ENCODE measurements around the gene RTTN.

The RTTN gene

GRCh38 chr18:69998523-69998987, 206.9 kb downstream of the RTTN start:
- Histone ChIP-seq H3K36me3 (ENCODE audit: control insufficient read depth in 1 of 2, insufficient read depth in 2 of 2, low read length in 2 of 2) (peaks cover 0 to 13% of the 10 kb centered on the region in 2 donors), H3K27me3 (ENCODE audit: low read depth, low read length) (no peaks in the 10 kb centered on the region), H3K9me3 (ENCODE audit: control insufficient read depth in 1 of 2, low read length in 2 of 2) (no peaks in the 10 kb centered on the region), H3K4me1 (ENCODE audit: control insufficient read depth in 1 of 2, insufficient read depth in 2 of 2, low read length in 2 of 2) (no peaks in the 10 kb centered on the region), H3K4me3 (ENCODE audit: low read depth in 1 of 2, low read length in 2 of 2) (no peak overlapping the region), H3K27ac (ENCODE audit: low read length) (no peak overlapping the region)

- no peak overlapping the region for H3K27ac ChIP-seq (ENCODE audit: low read length)
- no peak overlapping the region for H3K4me3 ChIP-seq (ENCODE audit: low read depth in 1 of 2, low read length in 2 of 2)
- H3K27me3 ChIP-seq (ENCODE audit: low read depth, low read length), result no peaks in the 10 kb centered on the region
- H3K9me3 ChIP-seq (ENCODE audit: control insufficient read depth in 1 of 2, low read length in 2 of 2), result peaks cover 0 to 3% of the 10 kb centered on the region in 2 donors
- peaks cover 0 to 20% of the 10 kb centered on the region in 2 donors for H3K36me3 ChIP-seq (ENCODE audit: control insufficient read depth in 1 of 2, insufficient read depth in 2 of 2, low read length in 2 of 2)
- H3K4me1 ChIP-seq (ENCODE audit: control insufficient read depth in 1 of 2, insufficient read depth in 2 of 2, low read length in 2 of 2), result no peaks in the 10 kb centered on the region
Observed at GRCh38 chr18:69996951-69997798, 208.3 kb downstream of the RTTN start.

- Histone ChIP-seq H3K4me1 (ENCODE audit: control insufficient read depth in 1 of 2, insufficient read depth in 2 of 2, low read length in 2 of 2) (no peaks in the 10 kb centered on the region), H3K4me3 (ENCODE audit: low read depth in 1 of 2, low read length in 2 of 2) (no peak overlapping the region), H3K36me3 (ENCODE audit: control insufficient read depth in 1 of 2, insufficient read depth in 2 of 2, low read length in 2 of 2) (peaks cover 0 to 17% of the 10 kb centered on the region in 2 donors), H3K27me3 (ENCODE audit: low read depth, low read length) (no peaks in the 10 kb centered on the region), H3K9me3 (ENCODE audit: control insufficient read depth in 1 of 2, low read length in 2 of 2) (peaks cover 0 to 3% of the 10 kb centered on the region in 2 donors), H3K27ac (ENCODE audit: low read length) (no peak overlapping the region)
Observed at GRCh38 chr18:69996417-69996816, 209.1 kb downstream of the RTTN start.

- Histone ChIP-seq H3K36me3 (ENCODE audit: control insufficient read depth in 1 of 2, insufficient read depth in 2 of 2, low read length in 2 of 2) (peaks cover 0 to 16% of the 10 kb centered on the region in 2 donors), H3K27me3 (ENCODE audit: low read depth, low read length) (no peaks in the 10 kb centered on the region), H3K9me3 (ENCODE audit: control insufficient read depth in 1 of 2, low read length in 2 of 2) (peaks cover 0 to 3% of the 10 kb centered on the region in 2 donors), H3K27ac (ENCODE audit: low read length) (no peak overlapping the region), H3K4me3 (ENCODE audit: low read depth in 1 of 2, low read length in 2 of 2) (no peak overlapping the region), H3K4me1 (ENCODE audit: control insufficient read depth in 1 of 2, insufficient read depth in 2 of 2, low read length in 2 of 2) (no peaks in the 10 kb centered on the region)
Observed at GRCh38 chr18:69995774-69996173, 209.7 kb downstream of the RTTN start.

- H3K36me3 ChIP-seq (ENCODE audit: control insufficient read depth in 1 of 2, insufficient read depth in 2 of 2, low read length in 2 of 2), result peaks cover 0 to 14% of the 10 kb centered on the region in 2 donors
- H3K27ac ChIP-seq (ENCODE audit: low read length), result no peak overlapping the region
- H3K9me3 ChIP-seq (ENCODE audit: control insufficient read depth in 1 of 2, low read length in 2 of 2), result peaks cover 0 to 5% of the 10 kb centered on the region in 2 donors
- H3K4me1 ChIP-seq (ENCODE audit: control insufficient read depth in 1 of 2, insufficient read depth in 2 of 2, low read length in 2 of 2), result no peaks in the 10 kb centered on the region
- H3K27me3 ChIP-seq (ENCODE audit: low read depth, low read length), result no peaks in the 10 kb centered on the region
- H3K4me3 ChIP-seq (ENCODE audit: low read depth in 1 of 2, low read length in 2 of 2), result no peak overlapping the region
Observed at GRCh38 chr18:69992776-69993175, 212.7 kb downstream of the RTTN start.

GRCh38 chr18:69987870-69988269, 217.6 kb downstream of the RTTN start:
- Histone ChIP-seq H3K4me3 (ENCODE audit: low read depth in 1 of 2, low read length in 2 of 2) (no peak overlapping the region), H3K4me1 (ENCODE audit: control insufficient read depth in 1 of 2, insufficient read depth in 2 of 2, low read length in 2 of 2) (no peaks in the 10 kb centered on the region), H3K36me3 (ENCODE audit: control insufficient read depth in 1 of 2, insufficient read depth in 2 of 2, low read length in 2 of 2) (peaks cover 0 to 32% of the 10 kb centered on the region in 2 donors), H3K9me3 (ENCODE audit: control insufficient read depth in 1 of 2, low read length in 2 of 2) (peaks cover 0 to 11% of the 10 kb centered on the region in 2 donors), H3K27me3 (ENCODE audit: low read depth, low read length) (no peaks in the 10 kb centered on the region), H3K27ac (ENCODE audit: low read length) (no peak overlapping the region)

GRCh38 chr18:69985239-69985638, 220.2 kb downstream of the RTTN start:
- H3K9me3 ChIP-seq (ENCODE audit: control insufficient read depth in 1 of 2, low read length in 2 of 2), result peaks cover 0 to 9% of the 10 kb centered on the region in 2 donors
- no peak overlapping the region for H3K4me3 ChIP-seq (ENCODE audit: low read depth in 1 of 2, low read length in 2 of 2)
- H3K36me3 ChIP-seq (ENCODE audit: control insufficient read depth in 1 of 2, insufficient read depth in 2 of 2, low read length in 2 of 2), result peaks cover 0 to 18% of the 10 kb centered on the region in 2 donors
- H3K27ac ChIP-seq (ENCODE audit: low read length), result no peak overlapping the region
- H3K27me3 ChIP-seq (ENCODE audit: low read depth, low read length), result no peaks in the 10 kb centered on the region
- H3K4me1 ChIP-seq (ENCODE audit: control insufficient read depth in 1 of 2, insufficient read depth in 2 of 2, low read length in 2 of 2), result no peaks in the 10 kb centered on the region

- Histone ChIP-seq H3K36me3 (ENCODE audit: control insufficient read depth in 1 of 2, insufficient read depth in 2 of 2, low read length in 2 of 2) (peaks cover 0 to 18% of the 10 kb centered on the region in 2 donors), H3K4me3 (ENCODE audit: low read depth in 1 of 2, low read length in 2 of 2) (no peak overlapping the region), H3K27me3 (ENCODE audit: low read depth, low read length) (no peaks in the 10 kb centered on the region), H3K27ac (ENCODE audit: low read length) (no peak overlapping the region), H3K4me1 (ENCODE audit: control insufficient read depth in 1 of 2, insufficient read depth in 2 of 2, low read length in 2 of 2) (no peaks in the 10 kb centered on the region), H3K9me3 (ENCODE audit: control insufficient read depth in 1 of 2, low read length in 2 of 2) (peaks cover 0 to 4% of the 10 kb centered on the region in 2 donors)
Observed at GRCh38 chr18:69982417-69982816, 223.1 kb downstream of the RTTN start.

GRCh38 chr18:69981948-69982347, 223.5 kb downstream of the RTTN start:
- no peak overlapping the region for H3K27ac ChIP-seq (ENCODE audit: low read length)
- no peaks in the 10 kb centered on the region for H3K9me3 ChIP-seq (ENCODE audit: control insufficient read depth in 1 of 2, low read length in 2 of 2)
- H3K27me3 ChIP-seq (ENCODE audit: low read depth, low read length), result no peaks in the 10 kb centered on the region
- peaks cover 0 to 14% of the 10 kb centered on the region in 2 donors for H3K36me3 ChIP-seq (ENCODE audit: control insufficient read depth in 1 of 2, insufficient read depth in 2 of 2, low read length in 2 of 2)
- H3K4me1 ChIP-seq (ENCODE audit: control insufficient read depth in 1 of 2, insufficient read depth in 2 of 2, low read length in 2 of 2), result no peaks in the 10 kb centered on the region
- no peak overlapping the region for H3K4me3 ChIP-seq (ENCODE audit: low read depth in 1 of 2, low read length in 2 of 2)

GRCh38 chr18:69980982-69981804, 224.3 kb downstream of the RTTN start:
- H3K36me3 ChIP-seq (ENCODE audit: control insufficient read depth in 1 of 2, insufficient read depth in 2 of 2, low read length in 2 of 2), result peaks cover 0 to 11% of the 10 kb centered on the region in 2 donors
- no peak overlapping the region for H3K27ac ChIP-seq (ENCODE audit: low read length)
- H3K4me3 ChIP-seq (ENCODE audit: low read depth in 1 of 2, low read length in 2 of 2), result no peak overlapping the region
- no peaks in the 10 kb centered on the region for H3K4me1 ChIP-seq (ENCODE audit: control insufficient read depth in 1 of 2, insufficient read depth in 2 of 2, low read length in 2 of 2)
- peaks cover 0 to 4% of the 10 kb centered on the region in 2 donors for H3K9me3 ChIP-seq (ENCODE audit: control insufficient read depth in 1 of 2, low read length in 2 of 2)
- no peaks in the 10 kb centered on the region for H3K27me3 ChIP-seq (ENCODE audit: low read depth, low read length)

- Histone ChIP-seq H3K9me3 (ENCODE audit: control insufficient read depth in 1 of 2, low read length in 2 of 2) (peaks cover 0 to 11% of the 10 kb centered on the region in 2 donors), H3K36me3 (ENCODE audit: control insufficient read depth in 1 of 2, insufficient read depth in 2 of 2, low read length in 2 of 2) (peaks cover 0 to 8% of the 10 kb centered on the region in 2 donors), H3K4me3 (ENCODE audit: low read depth in 1 of 2, low read length in 2 of 2) (no peak overlapping the region), H3K4me1 (ENCODE audit: control insufficient read depth in 1 of 2, insufficient read depth in 2 of 2, low read length in 2 of 2) (no peaks in the 10 kb centered on the region), H3K27me3 (ENCODE audit: low read depth, low read length) (no peaks in the 10 kb centered on the region), H3K27ac (ENCODE audit: low read length) (no peak overlapping the region)
Observed at GRCh38 chr18:69980509-69980908, 225.0 kb downstream of the RTTN start.

Measured in muscle layer of duodenum (tissue), 2 donors.